H9 (cell line): Measurements from ENCODE around the gene ARIH1. TPM values are rescaled to one million over a fixed set of nuclear protein-coding genes. Genes with fewer than 3 reads are reported as not detected.

Experiments used
- DNase-seq: peaks from one replicate; pipeline ENCODE4 v3.0.0-alpha.2; 2017
- H2AFZ ChIP-seq: one replicate; pipeline ENCODE4 v1.6.1; 2013; ENCODE audit warnings: mild to moderate bottlenecking, low read length, control low read depth, moderate library complexity
- H2AK5ac ChIP-seq: 2 replicates; pipeline ENCODE4 v1.6.1; 2013; ENCODE audit warnings: low read length, control low read depth, mixed read lengths; ENCODE audit not compliant: insufficient read length
- H2BK120ac ChIP-seq: one replicate; pipeline ENCODE4 v1.6.1; 2013; ENCODE audit warnings: low read depth, mild to moderate bottlenecking, low read length, control low read depth, inconsistent platforms; ENCODE audit not compliant: poor library complexity, severe bottlenecking
- H2BK12ac ChIP-seq: 2 replicates; pipeline ENCODE4 v1.6.1; 2013; ENCODE audit warnings: low read length, control low read depth, mixed read lengths, low read depth; ENCODE audit not compliant: insufficient read length
- H2BK15ac ChIP-seq: 2 replicates; pipeline ENCODE4 v1.6.1; 2013; ENCODE audit warnings: low read depth, low read length, control low read depth
- H2BK20ac ChIP-seq: one replicate; pipeline ENCODE4 v1.6.1; 2013; ENCODE audit warnings: low read depth, mild to moderate bottlenecking, low read length, control low read depth, inconsistent platforms; ENCODE audit not compliant: poor library complexity, severe bottlenecking
- H2BK5ac ChIP-seq: 2 replicates; pipeline ENCODE4 v1.6.1; 2013; ENCODE audit warnings: low read length, control low read depth, mixed read lengths; ENCODE audit not compliant: insufficient read length
- H3K14ac ChIP-seq: 2 replicates; pipeline ENCODE4 v1.6.1; 2013; ENCODE audit warnings: low read length, control low read depth; ENCODE audit not compliant: insufficient read depth
- H3K18ac ChIP-seq: 2 replicates; pipeline ENCODE4 v1.6.1; 2013; ENCODE audit warnings: low read depth, mild to moderate bottlenecking, mixed read lengths, low read length, control low read depth; ENCODE audit not compliant: insufficient read length
- H3K23ac ChIP-seq: 2 replicates; pipeline ENCODE4 v1.6.1; 2013; ENCODE audit warnings: low read length, control low read depth, mixed read lengths, low read depth; ENCODE audit not compliant: insufficient read length
- H3K23me2 ChIP-seq: 2 replicates; pipeline ENCODE4 v1.6.1; 2013; ENCODE audit warnings: low read depth, mild to moderate bottlenecking, mixed read lengths, low read length, control low read depth; ENCODE audit not compliant: insufficient read length, poor library complexity, severe bottlenecking
- H3K27ac ChIP-seq: 2 replicates; pipeline ENCODE4 v1.5.1; 2013; ENCODE audit warnings: low read length, control low read depth, mixed read lengths, low read depth; ENCODE audit not compliant: insufficient read length
- H3K27me3 ChIP-seq: 2 replicates; pipeline ENCODE4 v1.6.1; 2013; ENCODE audit warnings: low read length, control low read depth, inconsistent platforms; ENCODE audit not compliant: insufficient read depth
- H3K4ac ChIP-seq: 2 replicates; pipeline ENCODE4 v1.6.1; 2013; ENCODE audit warnings: low read depth, mild to moderate bottlenecking, control low read depth, inconsistent platforms, low read length, moderate library complexity
- H3K4me1 ChIP-seq: 2 replicates; pipeline ENCODE4 v1.6.1; 2013; ENCODE audit warnings: low read length, control low read depth, inconsistent platforms; ENCODE audit not compliant: insufficient read depth
- H3K4me2 ChIP-seq: 2 replicates; pipeline ENCODE4 v1.6.1; 2013; ENCODE audit warnings: low read length, control low read depth, mixed read lengths; ENCODE audit not compliant: insufficient read length, insufficient read depth
- H3K56ac ChIP-seq: 2 replicates; pipeline ENCODE4 v1.6.1; 2013; ENCODE audit warnings: low read depth, mild to moderate bottlenecking, mixed read lengths, low read length, control low read depth; ENCODE audit not compliant: insufficient read length
- H3K79me1 ChIP-seq: 2 replicates; pipeline ENCODE4 v1.6.1; 2013; ENCODE audit warnings: low read depth, mild to moderate bottlenecking, moderate library complexity, low read length, control low read depth, inconsistent platforms; ENCODE audit not compliant: insufficient read depth, poor library complexity, severe bottlenecking
- H3K79me2 ChIP-seq: 2 replicates; pipeline ENCODE4 v1.6.1; 2013; ENCODE audit warnings: low read length, control low read depth, inconsistent platforms; ENCODE audit not compliant: insufficient read depth
- H3K9ac ChIP-seq: 2 replicates; pipeline ENCODE4 v1.6.1; 2013; ENCODE audit warnings: low read length, control low read depth, mixed read lengths; ENCODE audit not compliant: insufficient read length; ENCODE audit errors: extremely low read depth
- H3K9me3 ChIP-seq: one replicate; pipeline ENCODE4 v1.6.1; 2013; ENCODE audit warnings: low read depth, low read length, inconsistent platforms; ENCODE audit not compliant: control insufficient read depth
- H3T11ph ChIP-seq: one replicate; pipeline ENCODE4 v1.6.1; 2013; ENCODE audit warnings: mild to moderate bottlenecking, low read length, control low read depth, inconsistent platforms
- H4K20me1 ChIP-seq: one replicate; pipeline ENCODE4 v1.6.1; 2013; ENCODE audit not compliant: control insufficient read depth, insufficient read length, insufficient read depth
- H4K5ac ChIP-seq: 2 replicates; pipeline ENCODE4 v1.6.1; 2013; ENCODE audit warnings: low read depth, mild to moderate bottlenecking, mixed read lengths, low read length, control low read depth; ENCODE audit not compliant: insufficient read length
- H4K8ac ChIP-seq: replicated peaks from 2 replicates; pipeline ENCODE4 v1.6.1; 2013; ENCODE audit warnings: low read length, control low read depth, mixed read lengths, low read depth; ENCODE audit not compliant: insufficient read length
- H4K91ac ChIP-seq: 2 replicates; pipeline ENCODE4 v1.6.1; 2013; ENCODE audit warnings: low read depth, mild to moderate bottlenecking, moderate library complexity, mixed read lengths, low read length, control low read depth; ENCODE audit not compliant: insufficient read length
- H3K27ac Mint-ChIP-seq, 3 experiments: 2 replicates in 2 of 3; 3 replicates in 1 of 3; pipeline ENCODE4 v1.8.0; 2020 to 2021; ENCODE audit warnings: mixed read lengths in 3 of 3, mild to moderate bottlenecking in 1 of 3, moderate library complexity in 1 of 3
- H3K27me3 Mint-ChIP-seq: 2 replicates; pipeline ENCODE4 v1.8.0; 2021; ENCODE audit warnings: low read depth, mild to moderate bottlenecking, moderate library complexity, mixed read lengths
- H3K36me3 Mint-ChIP-seq, 3 experiments: 2 replicates in 2 of 3; 3 replicates in 1 of 3; pipeline ENCODE4 v1.8.0; 2020 to 2021; ENCODE audit warnings: low read depth in 3 of 3, mixed read lengths in 3 of 3; ENCODE audit not compliant: insufficient read depth in 1 of 3
- H3K4me1 Mint-ChIP-seq, 2 experiments: 2 replicates each; pipeline ENCODE4 v1.8.0; 2020; ENCODE audit warnings: mixed read lengths in 2 of 2
- H3K4me3 Mint-ChIP-seq, 2 experiments: 2 replicates in 1 of 2; 3 replicates in 1 of 2; pipeline ENCODE4 v1.8.0; 2020 to 2021; ENCODE audit warnings: mild to moderate bottlenecking in 2 of 2, mixed read lengths in 2 of 2, moderate library complexity in 1 of 2
- H3K9me3 Mint-ChIP-seq, 2 experiments: 2 replicates in 1 of 2; 3 replicates in 1 of 2; pipeline ENCODE4 v1.8.0; 2020; ENCODE audit warnings: mild to moderate bottlenecking in 2 of 2, mixed read lengths in 2 of 2, moderate library complexity in 1 of 2
- CTCF ChIP-seq: fragments of 200-600 bp; sonication (generic); conservative IDR thresholded peaks from 3 replicates; pipeline ENCODE4 v1.8.0; 2021; ENCODE audit warnings: antibody characterized with exemption, mild to moderate bottlenecking
- WGBS: extraction: QIAGEN DNeasy Blood & Tissue Kit; methylation state at CpG from one replicate; pipeline ENCODE4 v1.1.7; 2013; ENCODE audit warnings: missing lambda C conversion rate, low lambda C conversion rate, mixed read lengths; ENCODE audit not compliant: insufficient read length; ENCODE audit errors: extremely low coverage; 5-methylcytosine and 5-hydroxymethylcytosine counted together
- total RNA-seq: library from RNA; stranded (reverse); gene quantifications from 2 replicates; pipeline ENCODE4 v1.2.1, GENCODE V29; 2021

The ARIH1 gene
- total RNA-seq, 1 experiment from 2014 or later: 158 TPM

GRCh38 chr15:72534523-72534922 is 60.4 kb downstream of the ARIH1 start:
- no peak overlapping the region for H2AK5ac ChIP-seq
- no peak overlapping the region for H3K4ac ChIP-seq
- H3K9ac ChIP-seq: no peak overlapping the region
- Mint-ChIP-seq H3K27ac (no peak overlapping the region), H3K36me3 (peaks cover 17 to 22% (median 19%) of the 10 kb centered on the region in 3 experiments), H3K4me1 (peaks cover 0 to 2% of the 10 kb centered on the region in 2 experiments; a peak in 1 of 4 replicates), H3K9me3 (peaks cover 5% of the 10 kb centered on the region in 2 experiments), H3K27me3 (no peaks in the 10 kb centered on the region), H3K4me3 (no peak overlapping the region)
- H2BK15ac ChIP-seq: no peak overlapping the region
- H3K9me3 ChIP-seq: no peaks in the 10 kb centered on the region
- no peak overlapping the region for H4K91ac ChIP-seq
- no peak for DNase-seq
- H2BK20ac ChIP-seq: no peak overlapping the region
- H2BK120ac ChIP-seq: no peak overlapping the region
- H3K56ac ChIP-seq: no peak overlapping the region
- H4K20me1 ChIP-seq: no peaks in the 10 kb centered on the region
- H2BK12ac ChIP-seq: no peak overlapping the region
- no peaks in the 10 kb centered on the region for H3K23me2 ChIP-seq
- H3K79me1 ChIP-seq: peaks cover 10% of the 10 kb centered on the region
- no peaks in the 10 kb centered on the region for H3K27me3 ChIP-seq
- no peak overlapping the region for H2BK5ac ChIP-seq
- no peak overlapping the region for H3K18ac ChIP-seq
- H3K4me2 ChIP-seq: no peak overlapping the region
- TF ChIP-seq CTCF: no peak
- no peak overlapping the region for H2AFZ ChIP-seq
- peaks cover 7% of the 10 kb centered on the region; the same call in 1 of the 2 replicates for H3K79me2 ChIP-seq
- no peaks in the 10 kb centered on the region for H3K4me1 ChIP-seq
- H3T11ph ChIP-seq: no peak overlapping the region
- no CpG with 5 or more reads among the region's 3 CpGs for WGBS
- no peak overlapping the region for H3K23ac ChIP-seq
- no peak overlapping the region for H4K8ac ChIP-seq
- H4K5ac ChIP-seq: no peak overlapping the region
- H3K27ac ChIP-seq: no peak overlapping the region
- H3K14ac ChIP-seq: no peak overlapping the region
